K562 (cell line): ENCODE results near the gene PRMT5. TPM values are rescaled to one million over a fixed set of nuclear protein-coding genes. Genes with fewer than 3 reads are reported as not detected.

Source experiments
- ARID4B ChIP-seq: sonication (generic); formaldehyde crosslinking; IDR thresholded peaks from 2 replicates; pipeline ENCODE4 v1.8.0; 2022; ENCODE audit warnings: mild to moderate bottlenecking, missing genetic modification reagents
- HNRNPK ChIP-seq: fragments of 200-400 bp; formaldehyde crosslinking; IDR thresholded peaks from one replicate; pipeline ENCODE4 v1.6.1; 2018; ENCODE audit warnings: mild to moderate bottlenecking, low read depth, low read length; ENCODE audit not compliant: poor library complexity, severe bottlenecking
- MGA ChIP-seq: fragments of 450-650 bp; IDR thresholded peaks from 2 replicates; pipeline ENCODE4 v1.6.1; 2016; ENCODE audit warnings: mild to moderate bottlenecking, moderate library complexity
- NFXL1 ChIP-seq: fragments of 450-650 bp; formaldehyde crosslinking; IDR thresholded peaks from 2 replicates; pipeline ENCODE4 v1.4.0; 2021; ENCODE audit warnings: mild to moderate bottlenecking
- RBM15 ChIP-seq: fragments of 200-400 bp; formaldehyde crosslinking; IDR thresholded peaks from 2 replicates; pipeline ENCODE4 v1.6.1; 2018; ENCODE audit warnings: mild to moderate bottlenecking, low read length, moderate library complexity; ENCODE audit not compliant: insufficient read depth
- ZBTB1 ChIP-seq: sonication (generic); formaldehyde crosslinking; IDR thresholded peaks from 2 replicates; pipeline ENCODE4 v1.8.1; 2023; ENCODE audit warnings: missing genetic modification reagents, low read depth, mild to moderate bottlenecking, borderline replicate concordance
- ZNF764 ChIP-seq: fragments of 250-450 bp; sonication (Bioruptor Pico); IDR thresholded peaks from 2 replicates; pipeline ENCODE4 v1.4.0; 2020; ENCODE audit warnings: low read depth, mild to moderate bottlenecking, moderate library complexity
- polyA plus RNA-seq, 8 experiments: library from polyadenylated mRNA; depleted of rRNA in 4 of 8; stranded (reverse) in 5 of 8; unstranded in 3 of 8; fragments of >200 nt; fragmentation: Nextera tagmentation in 2 of 8; fragmentation: Illumina TruSeq in 1 of 8; extraction: Ambion mirVana in 2 of 8; extraction: Trizol in 1 of 8; gene quantifications; 2 replicates each; pipeline versions ENCODE4 v1.2.1 to v1.2.3, GENCODE V29; 2011 to 2014; ENCODE audit warnings: inconsistent platforms in 1 of 8, missing spikeins in 1 of 8
- total RNA-seq, 7 experiments: library from RNA; depleted of rRNA in 6 of 7; stranded (reverse); fragments of >200 nt in 6 of 7; fragmentation: Illumina TruSeq in 2 of 7; extraction: Trizol in 2 of 7; gene quantifications; 2 replicates each; pipeline versions ENCODE4 v1.2.1 to v1.2.3, GENCODE V29; 2011 to 2021; ENCODE audit warnings: low replicate concordance in 1 of 7

The PRMT5 gene
- total and polyA plus RNA-seq, 9 of the 15 experiments (the other 6 are each of a cell fraction or from before 2014, with no cell fraction given): 114 to 552 (median 222) TPM

- TF ChIP-seq NFXL1 (CRISPR knock-in tag) (no peak), RBM15 (no peak), MGA (no peak), ZNF764 (CRISPR knock-in tag) (peak; percentile 71; the same call in 1 of the 2 replicates), ZBTB1 (CRISPR knock-in tag) (0 out of 2 replicates have a peak, but pooled peaks have one; percentile 42), ARID4B (CRISPR knock-in tag) (peak; percentile 11), HNRNPK (no peak)
Observed at GRCh38 chr14:22872033-22872832, 56.9 kb downstream of the PRMT5 start (continued).
